Heart left ventricle (tissue), 13 donors: Measurements from ENCODE around the gene ZNF579.

Source experiments
- CTCF ChIP-seq, 12 donors: fragments of 200-600 bp; sonication (generic) in 4 of 12; IDR thresholded peaks; one replicate each; pipeline versions ENCODE4 v1.5.0 to v1.8.0; 2018 to 2022; ENCODE audit warnings: antibody characterized with exemption in 12 of 12, mild to moderate bottlenecking in 5 of 12
- POLR2A ChIP-seq, 2 donors: fragments of 450-650 bp; IDR thresholded peaks; one replicate each; pipeline ENCODE4 v1.6.1; 2017; ENCODE audit warnings: antibody characterized with exemption in 2 of 2, mild to moderate bottlenecking in 2 of 2, moderate library complexity in 2 of 2
- donor health status: ischemic (EF 13 %, LVEDD 7.1; RV severe dilation, severe dysfunction).
- donor health status: DM: no; HTN: yes; CAD: no.
- donor health status: DM: no; HTN: no; CAD: no.
- donor health status: ischemic (EF 25% LVEDD 6.9; RV normal size, moderate dysfunction).
- donor health status: ischemic (EF 25% LVEDD 5.7; RV mildly dilated, moderate dysfunction).
- donor health status: ischemic (EF 35%, LVEDD 5.7; RV mildly dilated, moderate dysfunction).
- donor health status: nonischemic (EF 11% LVEDD 7.7; RV severe dilation, severe dysfunction).
- donor health status: DM: yes; HTN: yes; CAD: no.
- donor health status: PGD.
- donor health status: ischemic (EF 29% LVEDD 5.4; RV normal size, mild dysfunction).
- donor health status: nonischemic (EF 23%, LVEDD 6.1; RV moderate dilation, normal function).

GRCh38 chr19:55552206-55552605, 28.4 kb downstream of the ZNF579 start:
- TF ChIP-seq CTCF (IDR thresholded peaks at IDR 0.05) (no peak), POLR2A (IDR thresholded peaks at IDR 0.05) (no peak)
